Chondrocyte (in vitro differentiated cells): ENCODE data around the gene CC2D1B. TPM values are rescaled to one million over a fixed set of nuclear protein-coding genes. Genes with fewer than 3 reads are reported as not detected.

Source experiments
- DNase-seq: peaks from one replicate; pipeline ENCODE4 v3.0.0; 2021; ENCODE audit warnings: mixed read lengths, low spot score
- H3K27ac Mint-ChIP-seq: one replicate; pipeline ENCODE4 v1.8.0; 2021; ENCODE audit warnings: mild to moderate bottlenecking, moderate library complexity, mixed read lengths; ENCODE audit not compliant: unreplicated experiment
- H3K27me3 Mint-ChIP-seq: 2 replicates; pipeline ENCODE4 v1.8.0; 2021; ENCODE audit warnings: low read depth, mixed read lengths
- H3K36me3 Mint-ChIP-seq: 2 replicates; pipeline ENCODE4 v1.8.0; 2021; ENCODE audit warnings: low read depth, mixed read lengths
- H3K4me1 Mint-ChIP-seq: 2 replicates; pipeline ENCODE4 v1.8.0; 2021; ENCODE audit warnings: low read depth, mild to moderate bottlenecking, mixed read lengths
- H3K4me3 Mint-ChIP-seq: one replicate; pipeline ENCODE4 v1.8.0; 2021; ENCODE audit warnings: mild to moderate bottlenecking, moderate library complexity, mixed read lengths; ENCODE audit not compliant: unreplicated experiment
- H3K9me3 Mint-ChIP-seq: 2 replicates; pipeline ENCODE4 v1.8.0; 2021; ENCODE audit warnings: low read depth, mixed read lengths
- total RNA-seq: library from RNA; stranded (reverse); gene quantifications from 3 replicates; pipeline ENCODE4 v1.2.1, GENCODE V29; 2021
- TF ChIP-seq, protein P1 (sequence below): fragments of 200-600 bp; sonication (generic); IDR thresholded peaks from 2 replicates; pipeline ENCODE4 v1.5.0; 2021; ENCODE audit warnings: antibody characterized with exemption, mild to moderate bottlenecking, moderate library complexity

The CC2D1B gene
- total RNA-seq, 1 donor from 2014 or later = 35.0 TPM

DNA sequence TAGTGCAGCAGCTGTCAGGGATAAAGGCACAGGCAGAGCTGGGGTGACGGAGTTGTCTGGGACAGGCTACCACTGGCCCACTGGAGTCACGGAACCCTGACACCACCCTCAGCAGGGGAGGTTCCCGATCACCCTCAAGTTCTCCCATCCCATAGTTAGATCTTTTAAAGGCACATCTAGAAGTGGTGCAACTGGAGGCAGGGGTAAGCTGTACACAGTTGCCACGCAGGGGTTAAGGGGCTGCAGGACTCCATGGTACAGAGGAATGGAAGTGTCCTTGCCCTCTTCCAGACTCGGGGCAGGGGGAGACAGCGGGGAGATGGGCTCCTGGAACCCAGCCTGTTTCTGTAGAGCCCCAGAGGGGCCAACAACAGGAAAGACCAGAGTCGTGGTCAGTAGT, 13.3 kb downstream of the CC2D1B start:
- TF ChIP-seq, protein P1, sequence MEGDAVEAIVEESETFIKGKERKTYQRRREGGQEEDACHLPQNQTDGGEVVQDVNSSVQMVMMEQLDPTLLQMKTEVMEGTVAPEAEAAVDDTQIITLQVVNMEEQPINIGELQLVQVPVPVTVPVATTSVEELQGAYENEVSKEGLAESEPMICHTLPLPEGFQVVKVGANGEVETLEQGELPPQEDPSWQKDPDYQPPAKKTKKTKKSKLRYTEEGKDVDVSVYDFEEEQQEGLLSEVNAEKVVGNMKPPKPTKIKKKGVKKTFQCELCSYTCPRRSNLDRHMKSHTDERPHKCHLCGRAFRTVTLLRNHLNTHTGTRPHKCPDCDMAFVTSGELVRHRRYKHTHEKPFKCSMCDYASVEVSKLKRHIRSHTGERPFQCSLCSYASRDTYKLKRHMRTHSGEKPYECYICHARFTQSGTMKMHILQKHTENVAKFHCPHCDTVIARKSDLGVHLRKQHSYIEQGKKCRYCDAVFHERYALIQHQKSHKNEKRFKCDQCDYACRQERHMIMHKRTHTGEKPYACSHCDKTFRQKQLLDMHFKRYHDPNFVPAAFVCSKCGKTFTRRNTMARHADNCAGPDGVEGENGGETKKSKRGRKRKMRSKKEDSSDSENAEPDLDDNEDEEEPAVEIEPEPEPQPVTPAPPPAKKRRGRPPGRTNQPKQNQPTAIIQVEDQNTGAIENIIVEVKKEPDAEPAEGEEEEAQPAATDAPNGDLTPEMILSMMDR = no peak
- H3K27me3 Mint-ChIP-seq = no peaks in the 10 kb centered on the region
- H3K4me3 Mint-ChIP-seq = no peak overlapping the region
- no peaks in the 10 kb centered on the region for H3K9me3 Mint-ChIP-seq
- peaks cover 3% of the 10 kb centered on the region for H3K4me1 Mint-ChIP-seq
- peak overlapping the region; percentile 49 for H3K27ac Mint-ChIP-seq
- no peak for DNase-seq
- H3K36me3 Mint-ChIP-seq = peaks cover 41% of the 10 kb centered on the region

DNA sequence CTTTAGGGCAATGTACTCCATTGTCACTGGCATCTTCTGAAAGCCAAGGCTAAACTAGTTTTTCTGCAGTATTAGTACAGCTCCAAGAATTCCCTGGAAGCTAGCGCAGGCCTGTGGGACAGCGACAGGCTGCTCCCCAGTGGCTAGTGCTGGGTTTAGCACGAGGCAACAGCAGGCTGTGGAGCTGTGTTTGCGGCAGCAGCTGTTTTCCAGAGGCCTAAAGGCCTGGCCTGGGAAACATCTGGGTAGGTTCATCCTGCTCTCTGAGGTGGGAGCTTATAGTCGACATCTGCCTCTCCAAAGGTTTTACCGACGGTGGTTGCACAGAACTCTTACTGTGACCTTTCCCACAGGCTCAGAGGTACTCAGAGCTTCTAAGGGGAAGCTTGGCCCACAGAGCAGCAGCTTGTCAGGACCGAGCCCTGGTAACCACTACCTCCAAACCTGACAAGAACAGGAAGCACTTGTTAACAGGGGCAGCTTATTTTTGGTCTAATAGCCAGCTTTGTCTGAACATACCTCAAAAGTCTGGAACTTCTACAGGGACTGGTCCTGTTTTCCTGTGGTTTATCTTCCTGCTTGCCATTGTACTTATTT, 17.2 kb downstream of the CC2D1B start:
- peaks cover 3% of the 10 kb centered on the region for H3K4me1 Mint-ChIP-seq
- H3K27me3 Mint-ChIP-seq = no peaks in the 10 kb centered on the region
- peaks cover 17% of the 10 kb centered on the region for H3K36me3 Mint-ChIP-seq
- peak overlapping the region; percentile 36 for H3K27ac Mint-ChIP-seq
- no peak overlapping the region for H3K4me3 Mint-ChIP-seq
- no peak for DNase-seq
- no peaks in the 10 kb centered on the region for H3K9me3 Mint-ChIP-seq
- TF ChIP-seq, protein P1 = peak; percentile 67

DNA sequence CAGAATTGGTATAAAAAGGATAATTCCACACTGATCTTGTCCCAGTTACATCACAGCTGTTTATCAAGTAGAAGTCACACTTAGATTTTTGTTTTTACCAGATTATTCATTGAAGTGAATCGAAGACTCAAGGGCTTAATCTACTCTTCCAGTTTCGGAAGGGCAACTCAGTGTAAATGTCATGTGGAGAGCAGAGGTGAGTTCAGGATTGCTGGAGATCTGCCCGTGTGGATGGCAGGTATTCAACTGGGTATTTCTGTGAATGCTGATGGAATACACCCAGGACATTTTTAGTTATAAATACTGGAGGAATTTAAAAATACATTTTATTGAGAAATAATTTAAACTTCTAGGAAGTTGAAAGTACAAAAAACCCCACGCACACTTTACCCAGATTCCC, 19.4 kb downstream of the CC2D1B start:
- Mint-ChIP-seq H3K27ac (no peak overlapping the region), H3K4me1 (no peaks in the 10 kb centered on the region), H3K9me3 (no peaks in the 10 kb centered on the region), H3K36me3 (peaks cover 6% of the 10 kb centered on the region), H3K27me3 (no peaks in the 10 kb centered on the region), H3K4me3 (no peak overlapping the region)
- DNase-seq = no peak
- TF ChIP-seq, protein P1 = no peak

DNA sequence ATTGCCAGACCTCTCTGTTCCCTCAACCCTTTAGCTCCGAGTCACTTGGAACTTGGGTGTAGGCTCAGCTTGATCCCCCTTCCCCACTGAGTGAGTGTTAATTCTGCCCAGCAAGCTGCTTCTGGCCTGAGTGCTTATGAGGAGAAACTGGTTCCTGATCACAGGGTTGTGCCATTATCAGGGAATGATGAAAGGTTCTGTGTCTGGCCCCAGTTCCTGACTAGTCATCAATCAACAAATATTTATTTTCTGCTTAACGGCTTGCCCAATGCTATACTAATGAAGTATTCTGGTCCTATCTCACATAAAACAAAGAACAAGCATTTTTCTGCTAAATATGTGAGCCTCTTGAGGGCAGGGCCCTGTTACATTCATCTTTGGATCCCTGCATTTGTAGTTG, 20.8 kb downstream of the CC2D1B start:
- TF ChIP-seq, protein P1 = no peak
- Mint-ChIP-seq H3K27ac (no peak overlapping the region), H3K36me3 (peaks cover 6% of the 10 kb centered on the region), H3K4me3 (no peak overlapping the region), H3K4me1 (no peaks in the 10 kb centered on the region), H3K27me3 (no peaks in the 10 kb centered on the region), H3K9me3 (no peaks in the 10 kb centered on the region)
- DNase-seq = no peak

DNA sequence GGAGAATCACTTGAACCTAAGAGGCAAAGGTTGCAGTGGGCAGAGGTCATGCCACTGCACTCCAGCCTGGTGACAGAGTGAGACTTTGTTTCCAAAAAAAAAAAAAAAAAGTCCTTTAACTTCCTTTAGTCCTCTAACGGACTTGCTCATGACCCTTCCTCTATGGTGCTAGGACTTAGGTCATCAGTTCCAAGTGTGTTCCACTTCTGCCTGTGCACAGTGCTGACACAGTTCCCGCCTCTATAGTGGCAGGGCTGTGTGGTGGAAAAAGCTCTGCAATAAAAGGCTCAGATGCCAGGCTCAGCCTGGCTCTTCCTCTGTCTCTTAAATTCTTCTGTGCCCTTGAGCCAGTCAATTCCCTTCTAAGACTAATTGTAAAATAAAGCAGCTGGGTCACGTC, 22.0 kb downstream of the CC2D1B start:
- H3K36me3 Mint-ChIP-seq = peaks cover 7% of the 10 kb centered on the region
- H3K27ac Mint-ChIP-seq = no peak overlapping the region
- no peaks in the 10 kb centered on the region for H3K27me3 Mint-ChIP-seq
- H3K4me3 Mint-ChIP-seq = no peak overlapping the region
- no peaks in the 10 kb centered on the region for H3K9me3 Mint-ChIP-seq
- no peak for DNase-seq
- TF ChIP-seq, protein P1 = no peak
- no peaks in the 10 kb centered on the region for H3K4me1 Mint-ChIP-seq
